Endothelial cell of umbilical vein (primary cell): ENCODE measurements around the gene CROCC.

Source experiments
- EZH2 ChIP-seq: IDR thresholded peaks from 2 replicates; pipeline ENCODE4 v1.6.1; 2012; ENCODE audit warnings: borderline replicate concordance, low read depth, mild to moderate bottlenecking, moderate library complexity, low read length, inconsistent platforms; ENCODE audit not compliant: severe bottlenecking
- MYC ChIP-seq: IDR thresholded peaks from one replicate; pipeline ENCODE4 v1.6.1; 2011; ENCODE audit warnings: mild to moderate bottlenecking, low read depth, low read length
- TF ChIP-seq, protein P1 (sequence below), 2 donors: IDR thresholded peaks; 1 replicate in 1 of 2; 2 replicates in 1 of 2; pipeline ENCODE4 v1.5.1; 2011; ENCODE audit warnings: low read length in 2 of 2, mild to moderate bottlenecking in 2 of 2, moderate library complexity in 2 of 2, control low read depth in 1 of 2, inconsistent platforms in 1 of 2, low read depth in 1 of 2; ENCODE audit not compliant: insufficient read depth in 1 of 2; ENCODE audit errors: extremely low read depth in 1 of 2

DNA sequence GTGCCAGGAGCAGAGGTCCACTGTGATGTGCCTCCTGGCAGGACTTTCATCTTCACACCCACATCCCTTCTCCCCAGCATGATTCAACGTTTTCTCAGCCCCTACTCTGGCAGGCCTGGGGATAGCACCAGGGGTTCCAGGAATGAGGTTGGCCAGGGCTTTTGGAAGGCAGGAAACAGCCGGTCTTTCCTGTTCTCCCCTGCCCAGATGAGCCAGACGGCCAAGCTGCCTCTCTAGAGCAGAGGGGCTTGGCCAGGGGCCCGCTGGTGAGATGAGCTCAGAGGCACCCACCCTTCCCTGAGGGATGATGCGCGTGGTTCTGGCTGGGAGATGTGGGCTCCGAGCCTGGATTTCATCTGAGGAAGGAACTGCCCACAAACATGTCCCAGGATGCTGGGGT is 63.0 kb downstream of the CROCC start:
- TF ChIP-seq, protein P1, sequence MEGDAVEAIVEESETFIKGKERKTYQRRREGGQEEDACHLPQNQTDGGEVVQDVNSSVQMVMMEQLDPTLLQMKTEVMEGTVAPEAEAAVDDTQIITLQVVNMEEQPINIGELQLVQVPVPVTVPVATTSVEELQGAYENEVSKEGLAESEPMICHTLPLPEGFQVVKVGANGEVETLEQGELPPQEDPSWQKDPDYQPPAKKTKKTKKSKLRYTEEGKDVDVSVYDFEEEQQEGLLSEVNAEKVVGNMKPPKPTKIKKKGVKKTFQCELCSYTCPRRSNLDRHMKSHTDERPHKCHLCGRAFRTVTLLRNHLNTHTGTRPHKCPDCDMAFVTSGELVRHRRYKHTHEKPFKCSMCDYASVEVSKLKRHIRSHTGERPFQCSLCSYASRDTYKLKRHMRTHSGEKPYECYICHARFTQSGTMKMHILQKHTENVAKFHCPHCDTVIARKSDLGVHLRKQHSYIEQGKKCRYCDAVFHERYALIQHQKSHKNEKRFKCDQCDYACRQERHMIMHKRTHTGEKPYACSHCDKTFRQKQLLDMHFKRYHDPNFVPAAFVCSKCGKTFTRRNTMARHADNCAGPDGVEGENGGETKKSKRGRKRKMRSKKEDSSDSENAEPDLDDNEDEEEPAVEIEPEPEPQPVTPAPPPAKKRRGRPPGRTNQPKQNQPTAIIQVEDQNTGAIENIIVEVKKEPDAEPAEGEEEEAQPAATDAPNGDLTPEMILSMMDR (IDR thresholded peaks at IDR 0.05; ENCODE audit: extremely low read depth in 1 of 2, insufficient read depth in 1 of 2, low read depth in 1 of 2, low read length in 2 of 2), result no peak
- TF ChIP-seq EZH2 (no peak), MYC (no peak)
